ENCODE measurements around the gene ZC3H11A.
"Not testable (repeated sequence)": the region's sequence is repeated elsewhere in the genome, so short reads cannot be mapped to it uniquely, and the experiment has no call there.

The ZC3H11A gene

GRCh38 chr1:203781962-203782361 is 13.5 kb upstream of the ZC3H11A start:
- no peak for DNase-seq (ENCODE audit: low read depth)

- no peak for DNase-seq (ENCODE audit: low read depth)
These were observed 5.5 kb upstream of the ZC3H11A start for GRCh38 chr1:203789966-203790365.

- no peak for DNase-seq (ENCODE audit: low read depth)
These were observed 3.9 kb upstream of the ZC3H11A start for GRCh38 chr1:203791498-203791897.

DNA sequence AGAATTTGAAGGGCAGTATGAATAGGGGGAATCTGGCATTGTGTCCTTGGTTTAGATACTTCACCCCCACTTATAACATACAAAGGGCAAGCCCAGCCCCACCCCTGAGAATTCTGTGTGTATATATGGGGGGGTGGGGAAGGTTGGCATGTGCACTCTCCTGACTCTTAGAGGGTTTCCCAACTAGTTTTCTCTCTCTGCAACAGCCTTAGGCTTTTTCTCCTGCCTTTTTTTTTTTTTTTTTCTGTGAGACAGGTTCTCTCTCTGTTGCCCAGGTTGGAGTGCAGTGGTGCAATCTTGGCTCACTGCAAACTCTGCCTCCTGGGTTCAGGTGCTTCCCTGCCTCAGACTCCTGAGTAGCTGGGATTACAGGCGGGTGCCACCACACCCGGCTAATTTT is 2.9 kb upstream of the ZC3H11A start:
- no peak for DNase-seq (ENCODE audit: low read depth)

- not testable (repeated sequence) for DNase-seq (ENCODE audit: low read depth)
These were observed 1.9 kb upstream of the ZC3H11A start for GRCh38 chr1:203793561-203793960.

- no peak for DNase-seq (ENCODE audit: low read depth)
These were observed 521 bp upstream of the ZC3H11A start for GRCh38 chr1:203794764-203795440.

- DNase-seq (ENCODE audit: low read depth) = no peak
These were observed 798 bp downstream of the ZC3H11A start for GRCh38 chr1:203796236-203796605.

DNA sequence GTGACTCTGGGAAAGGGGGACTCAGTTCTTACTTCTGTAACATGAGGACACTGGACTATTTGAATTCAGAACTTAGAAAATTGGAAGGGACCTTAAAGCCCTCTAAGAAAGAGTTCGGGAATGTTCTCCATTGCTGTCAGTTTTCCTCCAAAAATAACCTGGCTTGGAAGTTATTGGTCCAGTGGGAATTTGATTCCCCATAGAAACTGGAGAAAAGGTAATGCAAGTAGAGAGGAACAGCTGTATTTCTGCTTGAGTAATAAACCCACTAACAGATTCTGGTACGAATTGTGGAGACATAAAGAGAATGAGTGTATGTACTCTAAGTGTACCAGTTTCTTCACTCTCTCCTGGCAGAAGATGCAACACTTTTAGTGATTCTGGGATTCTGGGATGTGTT is 1.8 kb downstream of the ZC3H11A start:
- DNase-seq (ENCODE audit: low read depth) = no peak

DNA sequence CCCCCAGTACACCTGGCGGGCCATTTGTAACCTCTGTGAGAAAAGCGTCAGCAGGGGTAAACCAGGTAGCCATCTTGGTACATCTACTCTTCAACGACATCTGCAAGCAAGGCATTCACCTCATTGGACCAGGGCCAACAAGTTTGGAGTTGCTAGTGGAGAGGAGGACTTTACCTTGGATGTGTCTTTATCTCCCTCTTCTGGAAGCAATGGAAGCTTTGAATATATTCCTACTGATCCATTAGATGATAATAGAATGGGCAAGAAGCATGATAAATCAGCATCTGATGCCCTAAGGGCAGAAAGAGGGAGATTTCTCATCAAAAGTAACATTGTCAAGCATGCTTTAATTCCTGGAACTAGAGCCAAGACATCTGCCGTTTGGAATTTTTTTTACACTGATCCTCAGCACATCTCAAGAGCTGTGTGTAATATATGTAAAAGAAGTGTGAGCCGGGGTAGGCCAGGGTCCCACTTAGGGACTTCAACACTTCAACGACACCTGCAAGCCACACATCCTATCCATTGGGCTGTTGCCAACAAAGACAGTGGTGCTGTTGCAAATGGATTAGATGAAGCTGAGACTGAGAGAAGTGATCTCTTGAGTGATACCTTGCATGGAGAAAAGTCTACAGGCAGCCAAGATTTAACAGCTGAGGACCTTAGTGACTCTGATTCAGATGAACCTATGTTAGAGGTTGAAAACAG is 2.7 kb downstream of the ZC3H11A start:
- no peak for DNase-seq (ENCODE audit: low read depth)

DNA sequence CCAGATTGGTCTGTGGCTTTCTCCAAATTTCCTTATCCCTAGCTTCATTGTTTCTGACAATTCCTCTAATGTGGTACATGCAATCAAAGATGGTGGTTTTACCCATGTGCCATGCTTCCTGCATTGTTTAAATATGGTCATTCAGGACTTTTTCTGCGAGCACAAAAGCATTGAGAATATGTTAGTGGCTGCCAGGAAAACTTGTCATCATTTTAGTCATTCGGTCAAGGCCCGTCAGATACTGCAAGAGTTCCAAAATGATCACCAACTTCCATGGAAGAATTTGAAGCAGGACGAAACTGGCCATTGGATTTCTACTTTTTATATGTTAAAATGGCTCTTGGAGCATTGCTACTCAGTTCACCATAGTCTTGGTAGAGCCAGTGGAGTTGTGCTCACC is 3.7 kb downstream of the ZC3H11A start:
- no peak for DNase-seq (ENCODE audit: low read depth)

DNA sequence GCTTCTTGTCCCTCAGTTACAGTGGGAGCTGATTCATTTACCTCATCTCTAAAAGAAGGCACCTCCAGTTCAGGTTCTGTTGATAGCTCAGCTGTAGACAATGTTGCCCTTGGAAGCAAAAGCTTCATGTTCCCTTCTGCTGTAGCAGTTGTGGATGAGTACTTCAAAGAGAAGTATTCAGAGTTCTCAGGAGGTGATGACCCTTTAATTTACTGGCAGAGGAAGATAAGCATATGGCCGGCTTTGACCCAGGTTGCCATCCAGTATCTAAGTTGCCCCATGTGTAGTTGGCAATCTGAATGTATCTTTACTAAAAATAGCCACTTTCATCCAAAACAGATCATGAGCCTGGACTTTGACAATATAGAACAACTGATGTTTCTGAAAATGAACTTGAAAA is 4.5 kb downstream of the ZC3H11A start:
- DNase-seq (ENCODE audit: low read depth) = no peak

DNA sequence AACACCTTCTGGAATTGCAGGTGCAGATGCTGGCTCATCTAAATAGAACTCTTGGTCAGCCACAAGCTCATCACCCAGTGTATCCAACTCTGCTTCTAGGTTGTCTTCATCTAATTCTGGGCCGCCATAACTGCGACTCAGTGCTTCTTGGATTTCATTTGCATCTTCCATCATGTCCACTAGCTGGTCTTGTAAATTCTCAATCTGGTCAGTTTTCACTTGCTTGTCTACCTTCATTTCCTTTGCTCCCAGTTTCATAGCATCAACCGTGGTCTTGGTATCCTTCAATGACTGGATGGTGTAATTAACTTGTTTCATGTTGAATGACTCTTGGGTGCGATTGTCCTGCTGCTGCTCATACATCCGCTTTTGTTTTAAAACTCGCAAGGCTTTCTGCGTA is 10.3 kb downstream of the ZC3H11A start:
- no peak for DNase-seq (ENCODE audit: low read depth)

DNA sequence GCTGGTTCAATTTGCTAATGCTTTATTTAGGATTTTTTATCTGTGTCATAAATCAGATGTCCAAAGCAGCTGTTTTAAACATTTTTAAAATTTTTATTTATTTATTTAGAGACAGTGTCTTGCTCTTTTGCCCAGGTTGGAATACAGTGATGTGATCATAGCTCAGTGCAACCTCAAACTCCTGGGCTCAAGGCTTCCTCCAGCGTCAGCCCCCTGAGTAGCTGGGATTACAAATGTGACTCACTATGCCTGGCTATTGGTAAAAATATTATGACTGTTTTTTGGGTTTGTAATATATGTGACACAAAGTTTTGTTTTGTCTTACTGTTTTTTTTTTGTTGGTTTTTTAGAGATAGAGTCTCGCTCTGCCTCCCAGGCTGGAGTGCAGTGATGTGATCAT is 11.8 kb downstream of the ZC3H11A start:
- no peak for DNase-seq (ENCODE audit: low read depth)

- DNase-seq (ENCODE audit: low read depth) = no peak
These were observed 18.3 kb downstream of the ZC3H11A start for GRCh38 chr1:203813581-203814341.

GRCh38 chr1:203818399-203818798 is 23.0 kb downstream of the ZC3H11A start:
- no peak for DNase-seq (ENCODE audit: low read depth)

DNA sequence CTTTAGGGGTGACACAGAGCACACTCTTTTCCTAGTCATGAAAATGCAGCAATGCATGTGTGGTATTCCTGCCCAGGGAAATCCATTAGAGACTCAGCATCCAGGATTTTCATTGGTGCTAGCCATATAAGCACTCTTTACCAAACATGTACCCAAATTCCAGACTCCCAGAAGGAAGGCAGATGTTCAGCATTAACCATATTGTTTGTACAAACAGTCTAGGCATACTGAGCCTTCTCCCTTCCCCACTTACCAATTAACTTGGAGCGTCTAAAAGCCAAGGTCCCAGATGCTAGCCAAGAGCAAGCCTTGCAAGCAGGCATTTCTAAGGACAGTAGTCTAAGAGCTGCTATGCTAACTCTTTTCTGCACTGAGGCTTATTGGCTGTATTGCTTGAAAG is 27.9 kb downstream of the ZC3H11A start:
- no peak for DNase-seq (ENCODE audit: low read depth)

GRCh38 chr1:203826175-203826574 is 30.8 kb downstream of the ZC3H11A start:
- no peak for DNase-seq (ENCODE audit: low read depth)

- DNase-seq (ENCODE audit: low read depth) = no peak
These were observed 32.6 kb downstream of the ZC3H11A start for GRCh38 chr1:203828002-203828401.

GRCh38 chr1:203828503-203828902 is 33.1 kb downstream of the ZC3H11A start:
- DNase-seq (ENCODE audit: low read depth) = no peak

DNA sequence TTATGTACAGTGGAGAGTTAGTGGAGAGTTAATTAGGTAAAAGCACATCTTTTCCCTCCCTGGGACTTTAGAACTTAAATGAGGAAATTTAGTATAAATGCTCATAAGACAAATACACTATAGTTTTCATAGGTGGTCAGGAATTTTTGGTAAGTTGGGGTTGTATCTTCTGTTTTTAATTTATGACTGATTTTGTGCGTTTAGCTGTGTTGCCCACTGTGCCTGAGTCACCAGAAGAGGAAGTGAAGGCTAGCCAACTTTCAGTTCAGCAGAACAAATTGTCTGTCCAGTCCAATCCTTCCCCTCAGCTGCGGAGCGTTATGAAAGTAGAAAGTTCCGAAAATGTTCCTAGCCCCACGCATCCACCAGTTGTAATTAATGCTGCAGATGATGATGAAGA is 33.8 kb downstream of the ZC3H11A start:
- DNase-seq (ENCODE audit: low read depth) = not testable (repeated sequence)

- DNase-seq (ENCODE audit: low read depth) = no peak
These were observed 40.1 kb downstream of the ZC3H11A start for GRCh38 chr1:203835476-203835875.

DNA sequence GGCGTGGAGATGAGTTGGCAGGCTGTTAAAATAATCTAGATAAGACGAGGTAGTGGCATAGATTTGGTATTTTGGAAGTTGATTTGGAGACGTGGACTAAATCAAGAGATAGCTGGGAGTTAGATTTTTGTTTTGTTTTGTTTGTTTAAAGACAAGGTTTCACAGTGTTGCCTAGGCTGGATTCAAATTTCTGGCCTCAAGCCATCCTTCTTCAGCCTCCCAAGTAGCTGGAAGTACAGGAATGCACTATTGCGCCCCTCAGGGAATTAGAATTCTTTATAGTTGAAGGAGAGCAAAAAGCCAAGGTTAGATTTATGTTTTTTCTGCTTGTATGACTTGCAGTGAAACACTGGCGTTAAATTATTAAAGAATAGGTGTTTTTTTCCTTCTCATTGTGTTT is 43.7 kb downstream of the ZC3H11A start:
- no peak for DNase-seq (ENCODE audit: low read depth)

DNA sequence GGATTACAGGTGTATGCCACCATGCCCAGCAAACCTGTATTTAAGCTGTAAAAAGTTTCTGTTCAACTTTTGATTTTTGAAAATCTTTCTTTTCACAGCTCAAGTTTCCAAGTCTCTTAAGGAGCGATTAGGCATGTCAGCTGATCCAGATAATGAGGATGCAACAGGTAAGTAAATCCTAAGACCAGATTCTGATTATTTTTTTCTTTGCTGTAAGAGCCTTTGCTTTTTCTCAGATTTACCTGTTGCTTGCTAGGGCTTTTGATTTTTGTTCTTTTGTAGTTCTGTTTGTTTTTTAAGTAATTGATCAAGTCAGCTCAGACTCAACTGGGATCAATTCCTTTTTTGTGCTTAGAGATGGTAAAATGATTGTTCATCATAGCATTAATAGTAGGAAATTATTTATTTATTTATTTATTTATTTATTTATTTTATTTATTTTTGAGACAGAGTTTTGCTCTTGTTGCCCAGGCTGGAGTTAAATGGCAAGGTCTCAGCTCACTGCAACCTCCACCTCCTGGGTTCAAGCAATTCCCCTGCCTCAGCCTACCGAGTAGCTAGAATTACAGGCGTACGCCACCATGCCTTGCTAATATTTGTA is 44.9 kb downstream of the ZC3H11A start:
- no peak for DNase-seq (ENCODE audit: low read depth)

Measured in T-helper 22 cell (primary cell).